HEK293T (cell line): ENCODE results near the gene COIL.

Experiments
- BHLHE40 ChIP-seq: fragments of 450-650 bp; IDR thresholded peaks from 2 replicates; pipeline ENCODE4 v1.6.1; 2016; ENCODE audit warnings: mild to moderate bottlenecking, moderate library complexity, borderline replicate concordance
- FOXK2 ChIP-seq: fragments of 450-650 bp; IDR thresholded peaks from 2 replicates; pipeline ENCODE4 v1.6.1; 2016; ENCODE audit warnings: mild to moderate bottlenecking
- PKNOX1 ChIP-seq: fragments of 450-650 bp; IDR thresholded peaks from 2 replicates; pipeline ENCODE4 v1.6.1; 2016

GRCh38 chr17:56913353-56913866 is 47.4 kb downstream of the COIL start:
- TF ChIP-seq BHLHE40 (no peak), PKNOX1 (no peak), FOXK2 (no peak)
